PC-3 (cell line): ENCODE measurements around the gene IGSF8. TPM values are rescaled to one million over a fixed set of nuclear protein-coding genes. Genes with fewer than 3 reads are reported as not detected.

Experiments
- ATAC-seq: fragments of 200-7000 bp; cut with Tn5 transposase; 2 replicates; pipeline ENCODE4 v1.9.1; 2020; ENCODE audit warnings: mild to moderate bottlenecking, moderate library complexity
- BruUV-seq: library from RNA; stranded (reverse); fragments of 400-500 nt; replicated peaks from 2 replicates; lab custom pipeline; 2021; lab: Mats Ljungman, UMichigan
- CTCF ChIA-PET: fragments of 300-600 bp; sonication (Branson Sonifier 250); formaldehyde crosslinking; loops from one replicate; lab custom pipeline; 2022; ENCODE audit warnings: antibody characterized with exemption; lab: Charles Lee
- POLR2A ChIA-PET: fragments of 300-600 bp; sonication (Branson Sonifier 250); formaldehyde crosslinking; loops from one replicate; lab custom pipeline; 2022; ENCODE audit warnings: antibody characterized with exemption; ENCODE audit not compliant: unreplicated experiment; lab: Charles Lee
- DNase-seq: peaks from one replicate; pipeline ENCODE4 v3.0.0-alpha.2; 2015
- H2AFZ ChIP-seq: fragments of 300-600 bp; sonication (generic); 2 replicates; pipeline ENCODE4 v1.6.0; 2016; ENCODE audit warnings: antibody characterized with exemption, low read length
- H3F3A ChIP-seq: fragments of 300-600 bp; sonication (generic); one replicate; pipeline ENCODE4 v1.6.0; 2017; ENCODE audit warnings: antibody characterized with exemption, low read length, control low read depth, mild to moderate bottlenecking; ENCODE audit not compliant: unreplicated experiment
- H3K27ac ChIP-seq: fragments of 300-600 bp; sonication (generic); 2 replicates; pipeline ENCODE4 v1.5.1; 2016; ENCODE audit warnings: mild to moderate bottlenecking, low read length
- H3K27me3 ChIP-seq: fragments of 300-600 bp; sonication (generic); 2 replicates; pipeline ENCODE4 v1.6.1; 2016; ENCODE audit warnings: low read length, mixed read lengths
- H3K36me3 ChIP-seq: fragments of 300-600 bp; sonication (generic); 2 replicates; pipeline ENCODE4 v1.6.1; 2016; ENCODE audit warnings: low read depth, mixed run types, low read length, mixed read lengths
- H3K4me1 ChIP-seq: fragments of 300-600 bp; sonication (generic); 2 replicates; pipeline ENCODE4 v1.5.1; 2016; ENCODE audit warnings: low read length; ENCODE audit not compliant: insufficient read depth
- H3K4me2 ChIP-seq: fragments of 300-600 bp; sonication (generic); 2 replicates; pipeline ENCODE4 v1.6.0; 2016; ENCODE audit warnings: low read length
- H3K4me3 ChIP-seq: fragments of 300-600 bp; sonication (generic); 2 replicates; pipeline ENCODE4 v1.5.1; 2016; ENCODE audit warnings: mild to moderate bottlenecking, low read length, mixed read lengths
- H3K79me2 ChIP-seq: fragments of 300-600 bp; sonication (generic); 2 replicates; pipeline ENCODE4 v1.6.1; 2017; ENCODE audit warnings: low read length, mixed read lengths
- H3K9ac ChIP-seq: fragments of 300-600 bp; sonication (generic); 2 replicates; pipeline ENCODE4 v1.6.0; 2016; ENCODE audit warnings: mild to moderate bottlenecking, low read length
- H3K9me2 ChIP-seq: fragments of 300-600 bp; sonication (generic); replicated peaks from 2 replicates; pipeline ENCODE4 v1.6.1; 2016; ENCODE audit warnings: mixed run types, low read length, mixed read lengths
- H3K9me3 ChIP-seq: fragments of 300-600 bp; sonication (generic); 2 replicates; pipeline ENCODE4 v1.6.1; 2016; ENCODE audit warnings: low read length, mixed read lengths
- H4K20me1 ChIP-seq: fragments of 300-600 bp; sonication (generic); 2 replicates; pipeline ENCODE4 v1.6.1; 2016; ENCODE audit warnings: low read length, mixed read lengths
- CTCF ChIP-seq: fragments of 300-600 bp; sonication (generic); conservative IDR thresholded peaks from 2 replicates; pipeline ENCODE4 v1.5.1; 2017; ENCODE audit warnings: antibody characterized with exemption, low read depth, mild to moderate bottlenecking, low read length
- EZH2 ChIP-seq: fragments of 300-600 bp; sonication (generic); IDR thresholded peaks from one replicate; pipeline ENCODE4 v1.6.1; 2017; ENCODE audit warnings: antibody characterized with exemption, mild to moderate bottlenecking, low read length; ENCODE audit not compliant: unreplicated experiment
- EZH2phosphoT487 ChIP-seq: fragments of 300-600 bp; sonication (generic); IDR thresholded peaks from 2 replicates; pipeline ENCODE4 v1.6.1; 2018; ENCODE audit warnings: mild to moderate bottlenecking, antibody characterized with exemption, low read length, borderline replicate concordance
- intact Hi-C: fragments of 100-400 bp; cut with micrococcal nuclease; formaldehyde crosslinking; loops from 2 replicates; pipeline ENCODE4 v1.9.0; 2023
- total RNA-seq: library from RNA; depleted of rRNA; stranded (reverse); fragments of >200 nt; gene quantifications from 2 replicates; pipeline ENCODE4 v1.2.3, GENCODE V29; 2014

Gene IGSF8
- total RNA-seq, 1 experiment from 2014 or later, result 37.1 TPM

- peaks cover 71% of the 10 kb centered on the region for H3K27me3 ChIP-seq
- no peak overlapping the region for H3K4me3 ChIP-seq
- no peak overlapping the region for H3K27ac ChIP-seq
- no peak overlapping the region for H2AFZ ChIP-seq
- intact Hi-C loops, result no loop called here
- H4K20me1 ChIP-seq, result no peaks in the 10 kb centered on the region
- BruUV-seq, result no TSS peak
- no peak overlapping the region for H3K4me2 ChIP-seq
- ATAC-seq (no peak), DNase-seq (no peak)
- no peaks in the 10 kb centered on the region for H3K4me1 ChIP-seq
- H3K9me2 ChIP-seq, result no peaks in the 10 kb centered on the region
- no peaks in the 10 kb centered on the region for H3K79me2 ChIP-seq
- H3K36me3 ChIP-seq, result no peaks in the 10 kb centered on the region
- no peaks in the 10 kb centered on the region for H3K9me3 ChIP-seq
- CTCF ChIA-PET, result no interaction called here
- H3K9ac ChIP-seq, result no peak overlapping the region
- TF ChIP-seq EZH2phosphoT487 (no peak), CTCF (no peak), EZH2 (no peak)
- POLR2A ChIA-PET, result no interaction called here
- H3F3A ChIP-seq, result no peaks in the 10 kb centered on the region
Measured at GRCh38 chr1:160064164-160064563, 34.3 kb downstream of the IGSF8 start.

- H3K9ac ChIP-seq, result no peak overlapping the region
- H3K9me2 ChIP-seq, result no peaks in the 10 kb centered on the region
- H3K4me3 ChIP-seq, result no peak overlapping the region
- H3K27ac ChIP-seq, result no peak overlapping the region
- no peaks in the 10 kb centered on the region for H3K4me1 ChIP-seq
- no peaks in the 10 kb centered on the region for H3K79me2 ChIP-seq
- no peaks in the 10 kb centered on the region for H3K36me3 ChIP-seq
- H3K9me3 ChIP-seq, result no peaks in the 10 kb centered on the region
- POLR2A ChIA-PET, result no interaction called here
- no peak overlapping the region for H3K4me2 ChIP-seq
- no peak for TF ChIP-seq CTCF
- TF ChIP-seq EZH2, result no peak
- TF ChIP-seq EZH2phosphoT487, result no peak
- no peak for ATAC-seq
- H2AFZ ChIP-seq, result no peak overlapping the region
- H3F3A ChIP-seq, result no peaks in the 10 kb centered on the region
- CTCF ChIA-PET, result no interaction called here
- no TSS peak for BruUV-seq
- H3K27me3 ChIP-seq, result peaks cover 63% of the 10 kb centered on the region
- intact Hi-C loops, result no loop called here
- no peaks in the 10 kb centered on the region for H4K20me1 ChIP-seq
- no peak for DNase-seq
Measured at GRCh38 chr1:160063176-160063575, 35.2 kb downstream of the IGSF8 start.

GRCh38 chr1:160062230-160062532 lies 36.2 kb downstream of the IGSF8 start:
- no TSS peak for BruUV-seq
- ATAC-seq, result no peak
- CTCF ChIA-PET, result no interaction called here

More at GRCh38 chr1:160062230-160062532, 36.2 kb downstream of the IGSF8 start:
- no peak overlapping the region for H3K27ac ChIP-seq
- TF ChIP-seq CTCF (no peak), EZH2 (no peak), EZH2phosphoT487 (no peak)
- H3K36me3 ChIP-seq, result no peaks in the 10 kb centered on the region
- H3K4me2 ChIP-seq, result no peak overlapping the region
- intact Hi-C loops, result no loop called here
- no peaks in the 10 kb centered on the region for H3F3A ChIP-seq
- H2AFZ ChIP-seq, result no peak overlapping the region
- H3K9me3 ChIP-seq, result no peaks in the 10 kb centered on the region
- POLR2A ChIA-PET, result no interaction called here
- H3K27me3 ChIP-seq, result peaks cover 64% of the 10 kb centered on the region
- no peak overlapping the region for H3K4me3 ChIP-seq
- DNase-seq, result no peak
- no peaks in the 10 kb centered on the region for H3K9me2 ChIP-seq
- no peak overlapping the region for H3K9ac ChIP-seq
- H4K20me1 ChIP-seq, result no peaks in the 10 kb centered on the region
- H3K79me2 ChIP-seq, result no peaks in the 10 kb centered on the region
- no peaks in the 10 kb centered on the region for H3K4me1 ChIP-seq
